RPMI8226 (cell line): Measurements from ENCODE around the gene NFATC2.

Experiments
- DNase-seq: peaks from one replicate; pipeline ENCODE4 v3.0.0-alpha.2; 2015

Gene NFATC2

GRCh38 chr20:51409192-51409880, 133.2 kb downstream of the NFATC2 start:
- no peak for DNase-seq

GRCh38 chr20:51404297-51405060, 138.0 kb downstream of the NFATC2 start:
- peak; percentile 8 for DNase-seq

- DNase-seq = no peak
Measured at GRCh38 chr20:51403466-51404220, 138.9 kb downstream of the NFATC2 start.

- peak; percentile 15 for DNase-seq
Measured at GRCh38 chr20:51402201-51402600, 140.3 kb downstream of the NFATC2 start.

GRCh38 chr20:51401496-51401895, 141.0 kb downstream of the NFATC2 start:
- no peak for DNase-seq

GRCh38 chr20:51400051-51400926, 142.2 kb downstream of the NFATC2 start:
- peak; percentile 33 for DNase-seq

GRCh38 chr20:51399006-51399890, 143.3 kb downstream of the NFATC2 start:
- DNase-seq = no peak

- DNase-seq = no peak
Measured at GRCh38 chr20:51398552-51398951, 144.0 kb downstream of the NFATC2 start.

- DNase-seq = no peak
Measured at GRCh38 chr20:51398083-51398482, 144.4 kb downstream of the NFATC2 start.

GRCh38 chr20:51397137-51397536, 145.4 kb downstream of the NFATC2 start:
- no peak for DNase-seq

GRCh38 chr20:51396365-51396909, 146.1 kb downstream of the NFATC2 start:
- no peak for DNase-seq

- DNase-seq = no peak
Measured at GRCh38 chr20:51394706-51395105, 147.8 kb downstream of the NFATC2 start.

- DNase-seq = no peak
Measured at GRCh38 chr20:51393571-51393970, 148.9 kb downstream of the NFATC2 start.

GRCh38 chr20:51392614-51393186, 149.8 kb downstream of the NFATC2 start:
- no peak for DNase-seq

- no peak for DNase-seq
Measured at GRCh38 chr20:51391926-51392325, 150.6 kb downstream of the NFATC2 start.

GRCh38 chr20:51389543-51390264, 152.8 kb downstream of the NFATC2 start:
- DNase-seq = no peak

- DNase-seq = no peak
Measured at GRCh38 chr20:51388756-51389542, 153.6 kb downstream of the NFATC2 start.

GRCh38 chr20:51388227-51388626, 154.3 kb downstream of the NFATC2 start:
- no peak for DNase-seq

GRCh38 chr20:51387125-51387875, 155.2 kb downstream of the NFATC2 start:
- DNase-seq = no peak
